ENCODE measurements around the gene OR5M10. TPM values are rescaled to one million over a fixed set of nuclear protein-coding genes. Genes with fewer than 3 reads are reported as not detected.

OR5M10 gene
- total RNA-seq = not detected in 2 replicates

GRCh38 chr11:56577621-56578020 is at the start of gene OR5M10:
Gene OR5M10, minus strand, starts transcription at chr11:56577721. Its CDS starts 0 bp downstream, at chr11:56577721.

GRCh38 chr11:56543157-56543556 is 34.4 kb downstream of the OR5M10 start, which contains the start of gene OR5M11:
Gene OR5M11, minus strand, starts transcription at chr11:56543257. Its CDS starts 0 bp downstream, at chr11:56543257.

Other genes starting within 250 kb of the OR5M10 start
- gene OR8K1, start 231.7 kb downstream of the OR5M10 start, total RNA-seq = not detected in 2 replicates
- gene OR8J1, start 223.4 kb downstream of the OR5M10 start, total RNA-seq = not detected in 2 replicates
- gene OR8U1, start 202.1 kb downstream of the OR5M10 start, total RNA-seq = not detected in 2 replicates
- not detected in 2 replicates for gene OR5AL1, start 165.0 kb downstream of the OR5M10 start, total RNA-seq
- gene OR5M3, start 104.4 kb downstream of the OR5M10 start, total RNA-seq = not detected in 2 replicates
- not detected in 2 replicates for gene OR5M8, start 86.4 kb downstream of the OR5M10 start, total RNA-seq
- gene OR5M11, start 34.5 kb downstream of the OR5M10 start, total RNA-seq = not detected in 2 replicates
- not detected in 2 replicates for gene OR5M1, start 37.2 kb upstream of the OR5M10 start, total RNA-seq
- not detected in 2 replicates for gene OR5AP2, start 64.7 kb upstream of the OR5M10 start, total RNA-seq
- gene OR5AR1, start 86.0 kb upstream of the OR5M10 start, total RNA-seq = not detected in 2 replicates
- not detected in 2 replicates for gene OR9G1, start 121.4 kb upstream of the OR5M10 start, total RNA-seq
- gene OR9G4, start 171.0 kb upstream of the OR5M10 start, total RNA-seq = not detected in 2 replicates

Data from bladder microvascular endothelial cell (primary cell).